Lung (tissue), 13 donors: ENCODE measurements around the gene ANKRD36. TPM values are rescaled to one million over a fixed set of nuclear protein-coding genes. Genes with fewer than 3 reads are reported as not detected.
"Not testable (repeated sequence)": the region's sequence is repeated elsewhere in the genome, so short reads cannot be mapped to it uniquely, and the experiment has no call there.

ENCODE experiments used
- ATAC-seq: fragments of 200-7000 bp; cut with Tn5 transposase; one replicate; pipeline ENCODE4 v1.9.1; 2020; ENCODE audit warnings: moderate number of reproducible peaks; ENCODE audit not compliant: insufficient read depth, low FRiP score
- DNase-seq, 3 donors: peaks; one replicate each; pipeline ENCODE4 v3.0.0-alpha.2; 2013 to 2017
- H3K27ac ChIP-seq, 2 donors: one replicate each; pipeline ENCODE4 v1.5.1; 2013; ENCODE audit warnings: mild to moderate bottlenecking in 2 of 2, moderate library complexity in 2 of 2, control low read depth in 1 of 2, inconsistent platforms in 1 of 2, low read depth in 1 of 2, low read length in 1 of 2
- H3K27me3 ChIP-seq, 3 donors: one replicate each; pipeline ENCODE4 v1.5.1; 2013; ENCODE audit warnings: low read length in 2 of 3; ENCODE audit not compliant: control insufficient read depth in 3 of 3, insufficient read depth in 3 of 3
- H3K36me3 ChIP-seq, 4 donors: one replicate each; pipeline ENCODE4 v1.5.1; 2013; ENCODE audit warnings: low read length in 4 of 4, mild to moderate bottlenecking in 1 of 4, moderate library complexity in 1 of 4; ENCODE audit not compliant: control insufficient read depth in 4 of 4, insufficient read depth in 4 of 4
- H3K4me1 ChIP-seq, 5 donors: one replicate each; pipeline ENCODE4 v1.5.1; 2013; ENCODE audit warnings: low read length in 5 of 5, mild to moderate bottlenecking in 2 of 5, moderate library complexity in 1 of 5; ENCODE audit not compliant: control insufficient read depth in 5 of 5, insufficient read depth in 5 of 5
- H3K4me3 ChIP-seq: one replicate; pipeline ENCODE4 v1.5.1; 2013; ENCODE audit warnings: mild to moderate bottlenecking, control low read depth, moderate library complexity
- H3K9ac ChIP-seq, 2 donors: one replicate each; pipeline ENCODE4 v1.5.1; 2013; ENCODE audit warnings: low read length in 2 of 2, control low read depth in 1 of 2; ENCODE audit not compliant: insufficient read depth in 1 of 2
- H3K9me3 ChIP-seq, 4 donors: one replicate each; pipeline ENCODE4 v1.5.1; 2013; ENCODE audit warnings: low read length in 3 of 4, mild to moderate bottlenecking in 1 of 4, moderate library complexity in 1 of 4; ENCODE audit not compliant: control insufficient read depth in 4 of 4, insufficient read depth in 3 of 4
- CTCF ChIP-seq: IDR thresholded peaks from 2 replicates; pipeline ENCODE4 v1.5.1; 2012; ENCODE audit warnings: mild to moderate bottlenecking; ENCODE audit errors: control extremely low read depth, extremely low read depth
- WGBS, 2 donors: extraction: QIAGEN DNeasy Blood & Tissue Kit; methylation state at CpG; one replicate each; pipeline ENCODE4 v1.1.7; 2013; 5-methylcytosine and 5-hydroxymethylcytosine counted together
- polyA plus RNA-seq, 2 donors: library from polyadenylated mRNA; stranded (reverse); fragments of 200-250 nt; gene quantifications; one replicate each; pipeline ENCODE4 v1.2.1, GENCODE V29; 2013
- small RNA-seq: library from RNA; depleted of rRNA; stranded (forward); fragments of <200 nt; gene quantifications from one replicate; pipeline ENCODE3, GENCODE V24; 2014; ENCODE audit warnings: low replicate concordance
- total RNA-seq, 2 donors: library from RNA; depleted of rRNA in 1 of 2; stranded (reverse); fragments of >200 nt in 1 of 2; gene quantifications; one replicate each; pipeline ENCODE4 v1.2.1, GENCODE V29; 2014 to 2021
- donor health status: control.
- donor health status: control.
- donor health status: Bipolar disorder and iron deficiency.
- donor health status: healthy.
- donor health status: DM: yes; HTN: yes; CAD: no.

Gene ANKRD36
- total and polyA plus RNA-seq, 4 donors: 1.5 to 96.4 (median 16.1) TPM

- H3K9me3 ChIP-seq: no peaks in the 10 kb centered on the region
- ATAC-seq: no peak
- TF ChIP-seq CTCF: no peak
- H3K9ac ChIP-seq: no peak overlapping the region
- peak in 2 of 3 donors; percentile 0 to 12 for DNase-seq
- H3K4me1 ChIP-seq: no peaks in the 10 kb centered on the region
- H3K36me3 ChIP-seq: no peaks in the 10 kb centered on the region
- no peak overlapping the region for H3K27ac ChIP-seq
- no peaks in the 10 kb centered on the region for H3K27me3 ChIP-seq
- 97 to 100% methylated on average over 10 of the region's 10 CpGs for WGBS, 2 donors
- H3K4me3 ChIP-seq: no peak overlapping the region
Observed at GRCh38 chr2:97267411-97268074, 154.6 kb downstream of the ANKRD36 start.

GRCh38 chr2:97268075-97268591, 155.2 kb downstream of the ANKRD36 start:
- not testable (repeated sequence) for H3K9me3 ChIP-seq, H3K9ac ChIP-seq, H3K27me3 ChIP-seq, H3K4me1 ChIP-seq, H3K4me3 ChIP-seq, H3K27ac ChIP-seq, H3K36me3 ChIP-seq, ATAC-seq
- DNase-seq: peak; percentile 0 to 10 (median 0)
- 96% methylated on average over 6 of the region's 6 CpGs for WGBS, 2 donors

GRCh38 chr2:97276232-97276798, 163.4 kb downstream of the ANKRD36 start:
- DNase-seq, H3K9ac ChIP-seq, H3K9me3 ChIP-seq, H3K27ac ChIP-seq, ATAC-seq, H3K4me1 ChIP-seq, H3K4me3 ChIP-seq, H3K27me3 ChIP-seq, H3K36me3 ChIP-seq: not testable (repeated sequence)
- no CpG with 5 or more reads among the region's 4 CpGs for WGBS, 2 donors

- H3K36me3 ChIP-seq, H3K4me1 ChIP-seq, DNase-seq, H3K9ac ChIP-seq, H3K9me3 ChIP-seq, H3K4me3 ChIP-seq, H3K27ac ChIP-seq, H3K27me3 ChIP-seq: not testable (repeated sequence)
- ATAC-seq: peak; percentile 34
- whole genome bisulfite sequencing, 2 donors: no CpG with 5 or more reads among the region's 2 CpGs
Observed at GRCh38 chr2:97285187-97285586, 172.2 kb downstream of the ANKRD36 start.

GRCh38 chr2:97293687-97294086, 180.7 kb downstream of the ANKRD36 start:
- not testable (repeated sequence) for H3K4me3 ChIP-seq, H3K27me3 ChIP-seq, H3K27ac ChIP-seq, H3K4me1 ChIP-seq, H3K9me3 ChIP-seq, ATAC-seq, DNase-seq, H3K9ac ChIP-seq, H3K36me3 ChIP-seq
- 85 to 88% methylated on average over 1 of the region's 1 CpG for WGBS, 2 donors

Small RNAs within 50 kb of the gene (small RNA-seq; reads per million reads assigned to genes)
- not detected for gene RN7SL313P

Other genes with a start within 250 kb of the ANKRD36 start
- 10 to 100 TPM; 34.7 to 42.0 TPM for gene SEMA4C, start 243.1 kb upstream of the ANKRD36 start, total RNA-seq
- gene SEMA4C, start 243.1 kb upstream of the ANKRD36 start, polyA plus RNA-seq: 10 to 100 TPM; 18.8 to 23.0 TPM
- 1 to 10 TPM; 1.2 to 1.4 TPM for gene FAM178B, start 126.6 kb upstream of the ANKRD36 start, total RNA-seq
- under 1 TPM; 0.23 to 0.43 TPM for gene FAM178B, start 126.6 kb upstream of the ANKRD36 start, polyA plus RNA-seq
- gene FAHD2B, start 18.3 kb upstream of the ANKRD36 start, total RNA-seq: 10 to 100 TPM; 12.1 to 14.4 TPM
- 1 to 10 TPM; 6.5 to 8.3 TPM for gene FAHD2B, start 18.3 kb upstream of the ANKRD36 start, polyA plus RNA-seq